WTC11 (cell line): Measurements from ENCODE around the gene SEPTIN3. TPM values are rescaled to one million over a fixed set of nuclear protein-coding genes. Genes with fewer than 3 reads are reported as not detected.
A peak's percentile ranks its signal among the peaks of the same experiment; 100 is the strongest.

Experiments used
- ATAC-seq: fragments of 200-7000 bp; cut with Tn5 transposase; 2 replicates; pipeline ENCODE4 v1.10.0; 2021; ENCODE audit warnings: mild to moderate bottlenecking, moderate library complexity
- CTCF ChIA-PET: fragments of 300-600 bp; sonication (Branson Sonifier 250); formaldehyde crosslinking; loops from one replicate; lab custom pipeline; 2021; ENCODE audit warnings: antibody characterized with exemption; lab: Charles Lee
- POLR2A ChIA-PET: fragments of 350-600 bp; sonication (Branson Sonifier 250); formaldehyde crosslinking; loops from one replicate; lab custom pipeline; 2021; ENCODE audit warnings: antibody characterized with exemption; lab: Charles Lee
- DNase-seq: peaks from one replicate; pipeline ENCODE4 v3.0.0; 2021; ENCODE audit warnings: low spot score
- H3K27ac Mint-ChIP-seq: 2 replicates; pipeline ENCODE4 v1.8.0; 2021; ENCODE audit warnings: mixed read lengths
- H3K27me3 Mint-ChIP-seq: 2 replicates; pipeline ENCODE4 v1.8.0; 2021; ENCODE audit warnings: low read depth, mild to moderate bottlenecking, moderate library complexity, mixed read lengths
- H3K36me3 Mint-ChIP-seq: 2 replicates; pipeline ENCODE4 v1.8.0; 2021; ENCODE audit warnings: mixed read lengths
- H3K4me1 Mint-ChIP-seq: 2 replicates; pipeline ENCODE4 v1.8.0; 2022; ENCODE audit warnings: mixed read lengths
- H3K4me3 Mint-ChIP-seq: 2 replicates; pipeline ENCODE4 v1.8.0; 2021; ENCODE audit warnings: mild to moderate bottlenecking, moderate library complexity, mixed read lengths
- H3K9me3 Mint-ChIP-seq: 2 replicates; pipeline ENCODE4 v1.8.0; 2021; ENCODE audit warnings: mixed read lengths
- CBFB ChIP-seq: sonication (generic); formaldehyde crosslinking; IDR thresholded peaks from 2 replicates; pipeline ENCODE4 v1.8.1; 2022; ENCODE audit warnings: mild to moderate bottlenecking, low read depth, missing genetic modification reagents
- E2F1 ChIP-seq: sonication (generic); formaldehyde crosslinking; IDR thresholded peaks from 2 replicates; pipeline ENCODE4 v1.8.0; 2022; ENCODE audit warnings: mild to moderate bottlenecking, missing genetic modification reagents
- ESRRA ChIP-seq: sonication (generic); formaldehyde crosslinking; IDR thresholded peaks from 2 replicates; pipeline ENCODE4 v1.8.1; 2022; ENCODE audit warnings: mild to moderate bottlenecking, missing genetic modification reagents, borderline replicate concordance
- FOXK1 ChIP-seq: sonication (generic); formaldehyde crosslinking; IDR thresholded peaks from 2 replicates; pipeline ENCODE4 v1.8.0; 2022; ENCODE audit warnings: mild to moderate bottlenecking, moderate library complexity, missing genetic modification reagents
- JUN ChIP-seq: sonication (generic); formaldehyde crosslinking; IDR thresholded peaks from 2 replicates; pipeline ENCODE4 v1.8.0; 2023; ENCODE audit warnings: mild to moderate bottlenecking, missing genetic modification reagents
- MLX ChIP-seq: sonication (generic); formaldehyde crosslinking; IDR thresholded peaks from 2 replicates; pipeline ENCODE4 v1.8.1; 2023; ENCODE audit warnings: mild to moderate bottlenecking, missing genetic modification reagents, moderate library complexity
- PRDM15 ChIP-seq: sonication (generic); formaldehyde crosslinking; IDR thresholded peaks from 2 replicates; pipeline ENCODE4 v1.8.0; 2022; ENCODE audit warnings: missing genetic modification reagents
- ZNF232 ChIP-seq: sonication (generic); formaldehyde crosslinking; IDR thresholded peaks from 2 replicates; pipeline ENCODE4 v1.8.0; 2022; ENCODE audit warnings: mild to moderate bottlenecking, missing genetic modification reagents
- ZNF263 ChIP-seq: sonication (generic); formaldehyde crosslinking; IDR thresholded peaks from 2 replicates; pipeline ENCODE4 v1.8.1; 2022; ENCODE audit warnings: low read depth, mild to moderate bottlenecking, moderate library complexity, missing genetic modification reagents
- ZNF423 ChIP-seq: fragments of 250-450 bp; sonication (Bioruptor Pico); IDR thresholded peaks from 2 replicates; pipeline ENCODE4 v2.1.2; 2022; ENCODE audit warnings: mild to moderate bottlenecking, moderate library complexity
- total RNA-seq: library from RNA; stranded (reverse); gene quantifications from 3 replicates; pipeline ENCODE4 v1.2.3, GENCODE V29; 2021
- TF ChIP-seq, protein P1 (sequence below): sonication (generic); formaldehyde crosslinking; IDR thresholded peaks from 2 replicates; pipeline ENCODE4 v1.8.1; 2023; ENCODE audit warnings: mild to moderate bottlenecking, missing genetic modification reagents, moderate library complexity
- TF ChIP-seq, protein P2 (sequence below): fragments of 250-450 bp; sonication (Bioruptor Pico); IDR thresholded peaks from 2 replicates; pipeline ENCODE4 v1.9.0; 2021; ENCODE audit warnings: mild to moderate bottlenecking
- TF ChIP-seq, protein P3 (sequence below): sonication (generic); formaldehyde crosslinking; conservative IDR thresholded peaks from 2 replicates; pipeline ENCODE4 v1.8.1; 2022; ENCODE audit warnings: mild to moderate bottlenecking, missing genetic modification reagents

SEPTIN3 gene
- total RNA-seq, 1 experiment from 2014 or later: 19.5 TPM

GRCh38 chr22:41927813-41928212, 41.4 kb upstream of the SEPTIN3 start (continued):
- no peak for TF ChIP-seq ZNF423 (CRISPR knock-in tag)
- TF ChIP-seq ESRRA (CRISPR knock-in tag): no peak

GRCh38 chr22:41928593-41929417, 40.4 kb upstream of the SEPTIN3 start:
- H3K36me3 Mint-ChIP-seq: no peaks in the 10 kb centered on the region
- no peak overlapping the region for H3K4me3 Mint-ChIP-seq
- TF ChIP-seq ZNF232 (CRISPR knock-in tag): no peak
- TF ChIP-seq PRDM15 (CRISPR knock-in tag): 0 out of 2 replicates have a peak, but pooled peaks have one; percentile 30
- TF ChIP-seq FOXK1: no peak
- TF ChIP-seq, protein P1, sequence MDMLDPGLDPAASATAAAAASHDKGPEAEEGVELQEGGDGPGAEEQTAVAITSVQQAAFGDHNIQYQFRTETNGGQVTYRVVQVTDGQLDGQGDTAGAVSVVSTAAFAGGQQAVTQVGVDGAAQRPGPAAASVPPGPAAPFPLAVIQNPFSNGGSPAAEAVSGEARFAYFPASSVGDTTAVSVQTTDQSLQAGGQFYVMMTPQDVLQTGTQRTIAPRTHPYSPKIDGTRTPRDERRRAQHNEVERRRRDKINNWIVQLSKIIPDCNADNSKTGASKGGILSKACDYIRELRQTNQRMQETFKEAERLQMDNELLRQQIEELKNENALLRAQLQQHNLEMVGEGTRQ: peak; percentile 5; the same call in 1 of the 2 replicates
- H3K4me1 Mint-ChIP-seq: peaks cover 15% of the 10 kb centered on the region
- ChIA-PET CTCF (interaction anchor here (1.4 to 6.8 kb wide), 6 partner anchors 9 to 232 kb away, joined by 3 to 143 read pairs (median 6); no protein-coding TSS in a partner anchor), POLR2A (no interaction called here)
- no peak overlapping the region for H3K27ac Mint-ChIP-seq
- H3K27me3 Mint-ChIP-seq: peaks cover 61% of the 10 kb centered on the region
- DNase-seq (no peak), ATAC-seq (peak; percentile 2; the same call in 1 of the 2 replicates)
- H3K9me3 Mint-ChIP-seq: no peaks in the 10 kb centered on the region

DNA sequence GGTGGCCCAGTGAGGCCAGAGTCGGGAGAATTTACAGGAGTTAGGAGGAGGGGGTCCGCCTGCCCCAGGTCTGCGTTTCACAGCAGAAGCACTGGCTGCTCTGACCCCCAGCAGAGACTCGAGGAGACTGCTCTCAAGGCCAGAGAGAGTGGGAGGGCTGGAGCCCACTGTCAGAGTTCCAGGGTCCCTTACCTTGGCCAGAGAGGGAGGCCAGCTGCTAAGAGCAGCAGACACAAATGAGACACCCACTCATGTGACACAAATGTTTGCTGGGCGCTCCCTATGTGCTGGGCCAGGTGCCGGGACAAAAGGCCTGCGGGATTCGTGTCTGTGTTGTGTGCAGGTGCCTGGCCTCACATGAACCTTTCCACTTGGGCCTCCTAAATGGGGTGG, 39.8 kb upstream of the SEPTIN3 start:
- ATAC-seq (no peak), DNase-seq (no peak)
- no peak overlapping the region for H3K27ac Mint-ChIP-seq
- no peak overlapping the region for H3K4me3 Mint-ChIP-seq
- H3K9me3 Mint-ChIP-seq: no peaks in the 10 kb centered on the region
- ChIA-PET POLR2A (no interaction called here), CTCF (interaction anchor here (1.4 to 6.8 kb wide), 4 partner anchors 10 to 232 kb away, joined by 6 to 143 read pairs (median 36); no protein-coding TSS in a partner anchor)
- H3K4me1 Mint-ChIP-seq: peaks cover 15% of the 10 kb centered on the region
- H3K27me3 Mint-ChIP-seq: peaks cover 55% of the 10 kb centered on the region
- no peaks in the 10 kb centered on the region for H3K36me3 Mint-ChIP-seq
- TF ChIP-seq ZNF263 (CRISPR knock-in tag) (no peak), CBFB (no peak), MLX (CRISPR knock-in tag) (no peak), PRDM15 (CRISPR knock-in tag) (no peak), E2F1 (CRISPR knock-in tag) (no peak), JUN (CRISPR knock-in tag) (no peak)
- TF ChIP-seq, protein P2, sequence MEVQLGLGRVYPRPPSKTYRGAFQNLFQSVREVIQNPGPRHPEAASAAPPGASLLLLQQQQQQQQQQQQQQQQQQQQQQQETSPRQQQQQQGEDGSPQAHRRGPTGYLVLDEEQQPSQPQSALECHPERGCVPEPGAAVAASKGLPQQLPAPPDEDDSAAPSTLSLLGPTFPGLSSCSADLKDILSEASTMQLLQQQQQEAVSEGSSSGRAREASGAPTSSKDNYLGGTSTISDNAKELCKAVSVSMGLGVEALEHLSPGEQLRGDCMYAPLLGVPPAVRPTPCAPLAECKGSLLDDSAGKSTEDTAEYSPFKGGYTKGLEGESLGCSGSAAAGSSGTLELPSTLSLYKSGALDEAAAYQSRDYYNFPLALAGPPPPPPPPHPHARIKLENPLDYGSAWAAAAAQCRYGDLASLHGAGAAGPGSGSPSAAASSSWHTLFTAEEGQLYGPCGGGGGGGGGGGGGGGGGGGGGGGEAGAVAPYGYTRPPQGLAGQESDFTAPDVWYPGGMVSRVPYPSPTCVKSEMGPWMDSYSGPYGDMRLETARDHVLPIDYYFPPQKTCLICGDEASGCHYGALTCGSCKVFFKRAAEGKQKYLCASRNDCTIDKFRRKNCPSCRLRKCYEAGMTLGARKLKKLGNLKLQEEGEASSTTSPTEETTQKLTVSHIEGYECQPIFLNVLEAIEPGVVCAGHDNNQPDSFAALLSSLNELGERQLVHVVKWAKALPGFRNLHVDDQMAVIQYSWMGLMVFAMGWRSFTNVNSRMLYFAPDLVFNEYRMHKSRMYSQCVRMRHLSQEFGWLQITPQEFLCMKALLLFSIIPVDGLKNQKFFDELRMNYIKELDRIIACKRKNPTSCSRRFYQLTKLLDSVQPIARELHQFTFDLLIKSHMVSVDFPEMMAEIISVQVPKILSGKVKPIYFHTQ (CRISPR knock-in tag): no peak
- TF ChIP-seq, protein P3, sequence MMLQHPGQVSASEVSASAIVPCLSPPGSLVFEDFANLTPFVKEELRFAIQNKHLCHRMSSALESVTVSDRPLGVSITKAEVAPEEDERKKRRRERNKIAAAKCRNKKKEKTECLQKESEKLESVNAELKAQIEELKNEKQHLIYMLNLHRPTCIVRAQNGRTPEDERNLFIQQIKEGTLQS: no peak
